Measurements from ENCODE around the gene KIF1B. TPM values are rescaled to one million over a fixed set of nuclear protein-coding genes. Genes with fewer than 3 reads are reported as not detected.

Gene KIF1B
- total RNA-seq, 1 experiment from 2014 or later = 57.7 TPM

DNA sequence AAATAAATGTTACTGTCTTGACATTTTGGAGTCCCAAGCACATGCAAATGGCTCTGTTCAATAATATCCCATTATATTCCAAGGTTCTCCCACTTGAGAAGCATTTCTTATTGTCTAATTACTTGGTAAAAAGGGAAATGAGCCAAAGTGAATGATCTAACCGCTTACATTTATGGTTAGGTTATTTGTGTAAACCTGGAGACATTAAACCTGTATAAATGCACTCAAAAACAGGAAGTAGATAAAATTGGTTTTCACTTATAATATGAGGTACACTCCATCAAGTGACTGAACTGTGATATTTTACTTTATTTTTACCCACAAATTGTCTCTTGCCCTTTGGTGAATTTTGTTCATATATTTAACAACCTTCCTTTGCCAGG is 26.8 kb downstream of the KIF1B start:
- H3K23me2 ChIP-seq (ENCODE audit: insufficient read length, low read depth, low read length, poor library complexity, severe bottlenecking) = no peaks in the 10 kb centered on the region
- no peaks in the 10 kb centered on the region for H3K4me1 ChIP-seq (ENCODE audit: insufficient read depth, low read length)
- H2BK12ac ChIP-seq (ENCODE audit: insufficient read length, low read depth, low read length) = no peak overlapping the region
- H3K56ac ChIP-seq (ENCODE audit: insufficient read length, low read depth, low read length) = no peak overlapping the region
- H2BK120ac ChIP-seq (ENCODE audit: low read depth, low read length, poor library complexity, severe bottlenecking) = no peak overlapping the region
- no peak overlapping the region for H4K5ac ChIP-seq (ENCODE audit: insufficient read length, low read depth, low read length)
- H2BK20ac ChIP-seq (ENCODE audit: low read depth, low read length, poor library complexity, severe bottlenecking) = no peak overlapping the region
- H2AFZ ChIP-seq (ENCODE audit: low read length) = no peak overlapping the region
- no peak for DNase-seq
- H3K4me1 Mint-ChIP-seq = peaks cover 0 to 2% of the 10 kb centered on the region in 2 experiments; a peak in 1 of 4 replicates
- WGBS (ENCODE audit: extremely low coverage, insufficient read length, low lambda C conversion rate) = no CpG with 5 or more reads among the region's 1 CpG
- no peak overlapping the region for H3K9ac ChIP-seq (ENCODE audit: extremely low read depth, insufficient read length, low read length)
- no peaks in the 10 kb centered on the region for H3K9me3 Mint-ChIP-seq
- H3K27ac ChIP-seq (ENCODE audit: insufficient read length, low read depth, low read length) = no peak overlapping the region
- H3K27ac Mint-ChIP-seq = no peak overlapping the region
- H4K8ac ChIP-seq (replicated peaks; ENCODE audit: insufficient read length, low read depth, low read length) = no peak overlapping the region
- no peak overlapping the region for H3K18ac ChIP-seq (ENCODE audit: insufficient read length, low read depth, low read length)
- no peaks in the 10 kb centered on the region for H4K20me1 ChIP-seq (ENCODE audit: control insufficient read depth, insufficient read depth, insufficient read length)
- H3K27me3 Mint-ChIP-seq (ENCODE audit: low read depth) = no peaks in the 10 kb centered on the region
- H4K91ac ChIP-seq (ENCODE audit: insufficient read length, low read depth, low read length) = no peak overlapping the region
- H3K79me1 ChIP-seq (ENCODE audit: insufficient read depth, low read depth, low read length, poor library complexity, severe bottlenecking) = no peaks in the 10 kb centered on the region
- H2BK5ac ChIP-seq (ENCODE audit: insufficient read length, low read length) = no peak overlapping the region
- H3K4ac ChIP-seq (ENCODE audit: low read depth, low read length) = no peak overlapping the region
- H3K23ac ChIP-seq (ENCODE audit: insufficient read length, low read depth, low read length) = no peak overlapping the region
- TF ChIP-seq, protein P1, sequence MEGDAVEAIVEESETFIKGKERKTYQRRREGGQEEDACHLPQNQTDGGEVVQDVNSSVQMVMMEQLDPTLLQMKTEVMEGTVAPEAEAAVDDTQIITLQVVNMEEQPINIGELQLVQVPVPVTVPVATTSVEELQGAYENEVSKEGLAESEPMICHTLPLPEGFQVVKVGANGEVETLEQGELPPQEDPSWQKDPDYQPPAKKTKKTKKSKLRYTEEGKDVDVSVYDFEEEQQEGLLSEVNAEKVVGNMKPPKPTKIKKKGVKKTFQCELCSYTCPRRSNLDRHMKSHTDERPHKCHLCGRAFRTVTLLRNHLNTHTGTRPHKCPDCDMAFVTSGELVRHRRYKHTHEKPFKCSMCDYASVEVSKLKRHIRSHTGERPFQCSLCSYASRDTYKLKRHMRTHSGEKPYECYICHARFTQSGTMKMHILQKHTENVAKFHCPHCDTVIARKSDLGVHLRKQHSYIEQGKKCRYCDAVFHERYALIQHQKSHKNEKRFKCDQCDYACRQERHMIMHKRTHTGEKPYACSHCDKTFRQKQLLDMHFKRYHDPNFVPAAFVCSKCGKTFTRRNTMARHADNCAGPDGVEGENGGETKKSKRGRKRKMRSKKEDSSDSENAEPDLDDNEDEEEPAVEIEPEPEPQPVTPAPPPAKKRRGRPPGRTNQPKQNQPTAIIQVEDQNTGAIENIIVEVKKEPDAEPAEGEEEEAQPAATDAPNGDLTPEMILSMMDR (conservative IDR thresholded peaks at IDR 0.05) = no peak
- H3K9me3 ChIP-seq (ENCODE audit: control insufficient read depth, low read depth, low read length) = no peaks in the 10 kb centered on the region
- no peak overlapping the region for H2BK15ac ChIP-seq (ENCODE audit: low read depth, low read length)
- no peak overlapping the region for H2AK5ac ChIP-seq (ENCODE audit: insufficient read length, low read length)
- H3T11ph ChIP-seq (ENCODE audit: low read length) = no peak overlapping the region
- no peaks in the 10 kb centered on the region for H3K27me3 ChIP-seq (ENCODE audit: insufficient read depth, low read length)
- no peak overlapping the region for H3K14ac ChIP-seq (ENCODE audit: insufficient read depth, low read length)
- peaks cover 3% of the 10 kb centered on the region; the same call in 1 of the 2 replicates for H3K79me2 ChIP-seq (ENCODE audit: insufficient read depth, low read length)
- H3K4me2 ChIP-seq (ENCODE audit: insufficient read depth, insufficient read length, low read length) = no peak overlapping the region
- no peak overlapping the region for H3K4me3 Mint-ChIP-seq
- H3K36me3 Mint-ChIP-seq (ENCODE audit: insufficient read depth in 1 of 3, low read depth in 3 of 3) = peaks cover 6 to 26% (median 18%) of the 10 kb centered on the region in 3 experiments; a peak in 6 of 7 replicates
